Vagina (tissue), 2 donors: ENCODE measurements around the gene TMEM151A. TPM values are rescaled to one million over a fixed set of nuclear protein-coding genes. Genes with fewer than 3 reads are reported as not detected.

Source experiments
- DNase-seq, 2 donors: peaks; one replicate each; pipeline ENCODE4 v3.0.0-alpha.2; 2017; ENCODE audit errors: extremely low spot score in 2 of 2
- H3K27ac ChIP-seq: fragments of 200-600 bp; sonication (generic); one replicate; pipeline ENCODE4 v1.5.1; 2019
- H3K27me3 ChIP-seq: fragments of 200-600 bp; sonication (generic); one replicate; pipeline ENCODE4 v1.5.1; 2019
- H3K36me3 ChIP-seq, 2 donors: fragments of 200-600 bp; sonication (generic); one replicate each; pipeline ENCODE4 v1.5.1; 2017 to 2019
- H3K4me1 ChIP-seq: fragments of 200-600 bp; sonication (generic); one replicate; pipeline ENCODE4 v1.5.1; 2019
- H3K4me3 ChIP-seq, 2 donors: fragments of 200-600 bp; sonication (generic); 1 replicate in 1 of 2; 2 replicates in 1 of 2; pipeline ENCODE4 v1.5.1; 2016 to 2019
- H3K9me3 ChIP-seq: fragments of 200-600 bp; sonication (generic); one replicate; pipeline ENCODE4 v1.5.1; 2019
- CTCF ChIP-seq, 3 experiments: fragments of 450-650 bp in 2 of 3; fragments of 200-600 bp in 1 of 3; sonication (generic) in 1 of 3; IDR thresholded peaks; one replicate each; pipeline ENCODE4 v1.5.1; 2017 to 2019; ENCODE audit warnings: antibody characterized with exemption in 3 of 3, mild to moderate bottlenecking in 2 of 3, moderate library complexity in 2 of 3
- POLR2A ChIP-seq, 2 donors: fragments of 450-650 bp; IDR thresholded peaks; one replicate each; pipeline ENCODE4 v1.6.1; 2017; ENCODE audit warnings: antibody characterized with exemption in 2 of 2, mild to moderate bottlenecking in 2 of 2, moderate library complexity in 2 of 2
- POLR2AphosphoS5 ChIP-seq, 2 donors: sonication (generic); formaldehyde crosslinking; IDR thresholded peaks; one replicate each; pipeline ENCODE4 v1.9.0; 2017; ENCODE audit warnings: antibody characterized with exemption in 2 of 2, mild to moderate bottlenecking in 2 of 2, low read depth in 1 of 2; ENCODE audit not compliant: insufficient read depth in 1 of 2
- intact Hi-C: fragments of 100-400 bp; cut with DNase I; formaldehyde crosslinking; loops from one replicate; pipeline ENCODE4 v1.15.1; 2023
- total RNA-seq: library from RNA; depleted of rRNA; stranded (reverse); fragments of >200 nt; gene quantifications from one replicate; pipeline ENCODE4 v1.2.3, GENCODE V29; 2016

Gene TMEM151A
- 1.7 TPM for total RNA-seq

GRCh38 chr11:66291706-66292542 is at the start of gene TMEM151A:
TSS of gene TMEM151A (plus strand) at chr11:66291894. CDS start at chr11:66292014, 120 bp downstream.
- H3K27ac ChIP-seq, result no peak within 1 kb of the TSS
- intact Hi-C loops, result no loop called here

GRCh38 chr11:66242095-66242765 is 49.5 kb upstream of the TMEM151A start:
- DNase-seq, result no peak
- H3K27ac ChIP-seq, result no peak overlapping the region
- no peaks in the 10 kb centered on the region for H3K9me3 ChIP-seq
- H3K36me3 ChIP-seq, result peaks cover 0 to 37% of the 10 kb centered on the region in 2 donors
- TF ChIP-seq POLR2AphosphoS5 (IDR thresholded peaks at IDR 0.05; ENCODE audit: insufficient read depth in 1 of 2, low read depth in 1 of 2) (no peak), POLR2A (IDR thresholded peaks at IDR 0.05) (no peak), CTCF (IDR thresholded peaks at IDR 0.05) (no peak)
- no peaks in the 10 kb centered on the region for H3K4me1 ChIP-seq
- H3K4me3 ChIP-seq, result no peak overlapping the region
- intact Hi-C loops, result no loop called here
- no peaks in the 10 kb centered on the region for H3K27me3 ChIP-seq

More at GRCh38 chr11:66291706-66292542, at the start of gene TMEM151A:
- no peak for DNase-seq
- H3K36me3 ChIP-seq, result no peaks in the 10 kb centered on the region
- H3K4me1 ChIP-seq, result peaks cover 36% of the 10 kb centered on the region
- TF ChIP-seq POLR2A (IDR thresholded peaks at IDR 0.05), result no peak
- no peak for TF ChIP-seq POLR2AphosphoS5 (IDR thresholded peaks at IDR 0.05; ENCODE audit: insufficient read depth in 1 of 2, low read depth in 1 of 2)
- TF ChIP-seq CTCF (IDR thresholded peaks at IDR 0.05), result no peak
- H3K9me3 ChIP-seq, result no peaks in the 10 kb centered on the region
- peak within 1 kb of the TSS; percentile 39 to 40 for H3K4me3 ChIP-seq
- H3K27me3 ChIP-seq, result peaks cover 5% of the 10 kb centered on the region

- TF ChIP-seq POLR2A (IDR thresholded peaks at IDR 0.05) (no peak), CTCF (IDR thresholded peaks at IDR 0.05) (no peak), POLR2AphosphoS5 (IDR thresholded peaks at IDR 0.05; ENCODE audit: insufficient read depth in 1 of 2, low read depth in 1 of 2) (no peak)
- no peaks in the 10 kb centered on the region for H3K9me3 ChIP-seq
- H3K36me3 ChIP-seq, result peaks cover 0 to 34% of the 10 kb centered on the region in 2 donors
- H3K4me3 ChIP-seq, result no peak overlapping the region
- intact Hi-C loops, result no loop called here
- H3K27me3 ChIP-seq, result no peaks in the 10 kb centered on the region
- H3K27ac ChIP-seq, result no peak overlapping the region
- DNase-seq, result no peak
- H3K4me1 ChIP-seq, result no peaks in the 10 kb centered on the region
These were observed 47.7 kb upstream of the TMEM151A start for GRCh38 chr11:66243782-66244535.

GRCh38 chr11:66247295-66247694 is 44.4 kb upstream of the TMEM151A start:
- intact Hi-C loops, result no loop called here

More at GRCh38 chr11:66247295-66247694, 44.4 kb upstream of the TMEM151A start:
- Histone ChIP-seq H3K36me3 (peaks cover 0 to 15% of the 10 kb centered on the region in 2 donors), H3K4me1 (no peaks in the 10 kb centered on the region), H3K27me3 (no peaks in the 10 kb centered on the region), H3K4me3 (no peak overlapping the region), H3K9me3 (no peaks in the 10 kb centered on the region), H3K27ac (no peak overlapping the region)
- no peak for DNase-seq
- TF ChIP-seq CTCF (IDR thresholded peaks at IDR 0.05) (no peak), POLR2AphosphoS5 (IDR thresholded peaks at IDR 0.05; ENCODE audit: insufficient read depth in 1 of 2, low read depth in 1 of 2) (no peak), POLR2A (IDR thresholded peaks at IDR 0.05) (no peak)
